Hindlimb muscle (tissue), 1 donor: ENCODE measurements around the gene RPS26. TPM values are rescaled to one million over a fixed set of nuclear protein-coding genes. Genes with fewer than 3 reads are reported as not detected.
"Not testable (repeated sequence)": the region's sequence is repeated elsewhere in the genome, so short reads cannot be mapped to it uniquely, and the experiment has no call there.

ENCODE experiments used
- DNase-seq: peaks from one replicate; pipeline ENCODE4 v3.0.0-alpha.2; 2013
- polyA plus RNA-seq: library from polyadenylated mRNA; unstranded; fragments of 120-200 nt; gene quantifications from one replicate; pipeline ENCODE4 v1.2.1, GENCODE V29; 2013; ENCODE audit not compliant: insufficient read length

Gene RPS26
- polyA plus RNA-seq, 1 donor, result 467 TPM

DNA sequence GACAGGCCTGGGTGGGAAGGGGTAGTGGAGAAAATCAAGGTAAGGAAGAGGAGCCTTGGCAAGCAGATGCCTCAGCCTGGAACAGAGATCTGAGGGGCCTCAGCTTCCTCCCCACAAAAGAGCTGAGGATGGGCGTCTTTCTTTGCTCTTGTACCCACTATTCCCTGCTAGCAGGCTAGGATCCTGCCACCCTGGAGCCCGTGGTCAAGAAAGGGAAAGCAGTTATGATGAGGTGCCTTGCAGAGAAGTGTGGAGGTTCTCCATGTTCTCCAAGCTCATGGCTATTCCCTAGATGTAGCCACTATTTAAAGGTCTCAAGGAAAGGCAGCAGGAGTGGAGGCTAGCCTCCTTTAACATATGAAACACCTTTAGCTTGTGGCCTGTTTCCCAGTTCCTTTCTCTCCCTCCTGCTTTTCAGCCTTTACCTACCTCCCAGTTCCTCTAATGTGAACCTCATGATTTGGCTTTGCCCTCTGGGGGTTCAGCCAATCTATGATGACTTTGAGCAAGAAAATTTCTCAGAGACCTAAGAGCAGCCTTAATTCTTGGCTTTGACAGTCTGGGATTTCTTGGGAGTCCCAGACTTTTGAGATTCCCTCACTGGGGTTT, 19.7 kb upstream of the RPS26 start:
- DNase-seq, result no peak

DNA sequence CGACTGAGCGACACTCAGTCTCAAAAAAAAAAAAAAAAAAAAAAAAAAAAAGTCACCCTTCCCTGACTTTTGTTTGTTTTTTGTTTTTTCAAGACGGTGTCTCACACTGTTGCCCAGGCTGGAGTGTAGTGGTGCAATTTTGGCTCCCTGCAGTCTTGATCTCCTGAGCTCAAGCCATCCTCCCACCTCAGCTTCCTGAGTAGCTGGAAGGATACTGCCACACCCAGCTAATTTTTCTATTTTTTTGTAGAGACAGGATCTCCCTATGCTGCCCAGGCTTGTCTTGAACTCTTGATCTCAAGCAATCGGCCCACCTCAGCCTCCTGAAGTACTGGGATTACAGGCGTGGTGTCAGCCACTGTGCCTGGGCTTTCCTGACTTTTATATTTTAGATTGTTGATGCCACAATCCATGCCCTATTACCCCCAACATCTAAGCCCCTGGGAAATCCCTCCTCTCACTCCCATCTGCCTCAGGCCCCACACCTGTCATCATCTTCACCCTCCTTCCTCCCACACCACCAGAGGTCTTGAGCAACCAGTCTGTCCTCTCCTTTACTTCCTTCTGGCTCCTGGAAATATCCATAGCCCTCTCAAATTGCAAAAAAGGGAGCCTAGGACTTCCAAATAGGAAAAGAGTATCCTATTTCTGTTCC, 13.1 kb upstream of the RPS26 start:
- DNase-seq, result no peak

DNA sequence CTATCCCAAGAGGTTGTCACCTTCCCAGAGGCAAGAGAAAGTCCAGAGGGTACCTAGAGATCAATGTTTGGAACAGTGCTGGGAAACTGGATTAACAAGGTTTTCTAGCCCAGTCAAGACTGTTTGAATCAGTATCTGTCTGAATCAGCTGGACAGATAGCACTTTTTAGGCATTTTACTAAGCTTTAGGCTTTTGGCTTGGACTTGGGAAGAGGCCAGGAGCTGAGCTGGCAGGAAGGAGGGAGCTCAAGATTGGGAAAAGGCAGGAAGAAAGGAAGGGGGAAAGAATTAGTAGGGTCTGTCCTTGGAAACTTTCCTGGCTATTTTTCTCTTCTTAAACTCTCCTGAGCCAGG, 12.6 kb upstream of the RPS26 start:
- DNase-seq, result no peak

DNA sequence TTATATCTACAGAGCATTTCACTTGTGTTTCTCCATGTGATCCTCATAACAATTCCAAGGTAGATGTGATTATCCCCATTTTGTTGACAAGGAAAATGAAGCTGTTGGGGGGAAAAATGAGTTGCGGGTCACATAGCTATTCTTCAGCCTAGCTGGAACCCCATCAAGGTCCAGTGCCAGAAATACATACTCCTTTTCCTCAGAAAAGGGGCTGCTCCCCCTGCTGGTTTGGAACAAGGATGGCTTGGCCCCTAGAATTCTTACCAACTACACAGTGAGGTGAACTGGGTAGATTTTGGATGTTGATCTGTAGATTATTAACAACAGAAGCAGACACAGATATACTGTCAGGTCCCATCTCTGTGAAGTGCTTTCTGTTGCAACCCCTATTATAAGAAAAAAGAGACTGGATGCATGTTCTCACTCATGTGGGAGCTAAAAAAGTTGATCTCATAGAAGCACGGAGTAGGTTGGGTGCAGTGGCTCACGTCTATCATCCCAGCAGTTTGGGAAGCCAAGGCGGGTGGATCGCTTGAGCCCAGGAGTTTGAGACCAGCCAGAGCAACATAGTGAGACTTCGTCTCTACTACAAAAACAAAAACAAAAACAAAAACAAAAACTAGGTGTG, 11.9 kb upstream of the RPS26 start:
- DNase-seq, result peak; percentile 75

DNA sequence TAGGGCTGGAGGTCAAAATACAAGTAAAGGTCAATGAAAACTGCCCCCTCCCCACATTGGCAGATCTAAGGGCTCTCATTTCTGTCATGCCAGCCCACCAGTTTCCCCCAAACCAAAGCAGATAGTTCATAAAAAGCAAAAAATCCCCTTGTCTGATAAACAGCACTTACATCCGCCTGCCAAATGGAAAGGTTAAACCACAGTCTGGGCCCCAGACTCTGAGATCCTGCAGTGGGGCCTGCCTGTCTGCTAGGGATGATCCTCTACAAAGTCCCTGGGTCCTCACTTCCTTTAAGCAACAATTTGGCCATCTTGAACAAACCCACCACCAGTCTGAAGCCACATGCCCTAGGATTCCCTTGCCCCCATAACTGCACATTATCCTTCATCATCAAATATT, 9.7 kb upstream of the RPS26 start:
- DNase-seq, result no peak

DNA sequence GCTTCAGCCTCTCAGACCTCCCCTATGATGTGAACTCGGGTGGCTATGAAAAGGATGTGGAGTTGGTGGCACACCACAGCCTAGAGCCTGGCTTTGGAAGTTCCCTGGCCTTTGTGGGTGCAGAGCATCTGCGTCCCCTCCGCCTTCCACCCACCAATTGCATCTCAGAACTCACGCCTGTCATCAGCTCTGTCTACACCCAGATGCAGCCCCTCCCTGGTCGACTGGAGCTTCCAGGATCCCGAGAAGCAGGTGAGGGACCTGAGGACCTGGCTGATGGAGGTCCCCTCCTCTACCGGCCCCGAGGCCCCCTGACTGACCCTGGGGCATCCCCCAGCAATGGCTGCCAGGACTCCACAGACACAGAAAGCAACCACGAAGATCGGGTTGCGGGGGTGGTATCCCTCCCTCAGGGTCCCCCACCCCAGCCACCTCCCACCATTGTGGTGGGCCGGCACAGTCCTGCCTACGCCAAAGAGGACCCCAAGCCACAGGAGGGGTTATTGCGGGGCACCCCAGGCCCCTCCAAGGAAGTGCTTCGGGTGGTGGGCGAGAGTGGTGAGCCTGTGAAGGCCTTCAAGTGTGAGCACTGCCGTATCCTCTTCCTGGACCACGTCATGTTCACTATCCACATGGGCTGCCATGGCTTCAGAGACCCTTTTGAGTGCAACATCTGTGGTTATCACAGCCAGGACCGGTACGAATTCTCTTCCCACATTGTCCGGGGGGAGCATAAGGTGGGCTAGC, 7.0 kb upstream of the RPS26 start:
- DNase-seq, result no peak

DNA sequence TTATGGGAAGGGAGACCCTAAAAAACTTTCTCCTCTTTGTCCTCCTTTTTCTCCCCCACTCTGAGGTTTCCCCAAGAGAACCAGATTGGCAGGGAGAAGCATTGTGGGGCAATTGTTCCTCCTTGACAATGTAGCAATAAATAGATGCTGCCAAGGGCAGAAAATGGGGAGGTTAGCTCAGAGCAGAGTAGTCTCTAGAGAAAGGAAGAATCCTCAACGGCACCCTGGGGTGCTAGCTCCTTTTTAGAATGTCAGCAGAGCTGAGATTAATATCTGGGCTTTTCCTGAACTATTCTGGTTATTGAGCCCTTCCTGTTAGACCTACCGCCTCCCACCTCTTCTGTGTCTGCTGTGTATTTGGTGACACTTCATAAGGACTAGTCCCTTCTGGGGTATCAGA, 4.6 kb upstream of the RPS26 start:
- no peak for DNase-seq

DNA sequence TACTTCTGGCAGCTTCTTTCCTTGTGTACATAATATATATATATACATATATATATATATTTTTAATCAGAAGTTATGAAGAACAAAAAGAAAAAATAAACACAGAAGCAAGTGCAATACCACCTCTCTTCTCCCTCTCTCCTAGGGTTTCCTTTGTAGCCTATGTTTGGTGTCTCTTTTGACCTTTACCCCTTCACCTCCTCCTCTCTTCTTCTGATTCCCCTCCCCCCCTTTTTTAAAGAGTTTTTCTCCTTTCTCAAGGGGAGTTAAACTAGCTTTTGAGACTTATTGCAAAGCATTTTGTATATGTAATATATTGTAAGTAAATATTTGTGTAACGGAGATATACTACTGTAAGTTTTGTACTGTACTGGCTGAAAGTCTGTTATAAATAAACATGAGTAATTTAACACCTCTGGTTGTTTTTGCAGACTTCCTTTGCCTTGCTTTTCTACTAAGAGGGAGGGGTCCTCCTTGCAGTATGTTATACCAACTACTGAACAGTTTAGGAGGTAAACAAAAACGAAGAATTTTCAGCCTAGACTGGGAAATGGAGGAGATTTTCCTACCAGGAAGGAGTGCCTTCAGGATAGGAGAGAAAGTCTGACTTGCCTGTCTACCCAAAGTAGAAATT, 3.6 kb upstream of the RPS26 start:
- no peak for DNase-seq

DNA sequence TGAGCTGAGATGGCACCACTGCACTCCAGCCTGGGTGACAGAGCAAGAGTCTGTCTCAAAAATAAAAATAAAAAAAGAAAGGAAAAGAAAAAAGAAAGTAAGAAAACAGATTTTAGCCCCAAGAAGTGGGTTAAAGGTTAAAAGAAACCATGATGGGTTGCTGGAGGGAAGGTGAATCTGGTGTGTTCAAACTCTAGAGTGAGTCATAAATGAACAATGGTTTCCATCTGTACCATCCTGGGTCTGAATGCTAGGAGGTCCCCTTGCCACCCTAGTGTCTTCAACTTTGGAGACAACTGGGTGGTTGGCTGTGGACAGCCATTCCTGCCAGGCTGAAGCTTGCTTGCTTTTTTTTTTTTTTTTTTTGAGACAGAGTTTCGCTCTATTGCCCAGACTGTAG, 1.6 kb upstream of the RPS26 start:
- DNase-seq, result no peak

DNA sequence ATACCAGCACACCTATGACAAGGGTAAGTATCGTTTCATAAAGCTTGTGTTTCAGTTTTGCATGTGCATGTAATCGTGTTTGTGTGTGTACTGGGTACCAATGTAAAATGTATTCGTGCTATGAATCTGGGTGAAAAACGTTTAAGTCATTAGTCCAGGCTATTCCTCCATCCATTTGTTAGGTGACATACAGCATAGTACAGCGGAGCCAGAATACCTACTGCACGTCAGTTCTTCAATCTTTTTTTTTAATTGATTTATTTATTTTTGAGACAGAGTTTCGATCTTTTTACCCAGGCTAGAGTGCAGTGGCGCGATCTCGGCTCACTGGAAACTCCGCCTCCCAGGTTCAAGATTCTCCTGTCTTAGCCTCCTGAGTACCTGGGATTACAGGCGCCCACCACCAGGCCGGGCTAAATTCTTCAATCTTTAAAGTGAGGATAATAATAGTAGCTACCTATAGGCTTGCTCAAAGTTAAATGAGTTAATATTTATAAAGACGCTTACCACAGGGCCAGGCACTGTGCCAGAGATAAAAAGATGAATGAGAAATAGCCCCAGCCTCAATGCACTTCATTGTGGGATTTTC, 661 bp upstream of the RPS26 start:
- DNase-seq, result no peak

DNA sequence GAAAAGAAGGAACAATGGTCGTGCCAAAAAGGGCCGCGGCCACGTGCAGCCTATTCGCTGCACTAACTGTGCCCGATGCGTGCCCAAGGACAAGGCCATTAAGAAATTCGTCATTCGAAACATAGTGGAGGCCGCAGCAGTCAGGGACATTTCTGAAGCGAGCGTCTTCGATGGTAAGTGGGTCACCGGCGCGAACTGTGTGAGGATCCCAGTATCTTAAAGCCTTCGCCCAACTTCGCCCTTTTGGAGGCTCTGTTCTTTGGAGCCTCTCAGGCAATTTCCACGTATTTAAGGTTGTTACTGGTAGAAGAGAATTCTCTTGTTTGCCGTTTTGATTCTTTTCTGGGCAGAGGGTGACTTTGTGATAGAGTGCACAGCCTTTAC, 704 bp downstream of the RPS26 start:
- DNase-seq, result not testable (repeated sequence)

DNA sequence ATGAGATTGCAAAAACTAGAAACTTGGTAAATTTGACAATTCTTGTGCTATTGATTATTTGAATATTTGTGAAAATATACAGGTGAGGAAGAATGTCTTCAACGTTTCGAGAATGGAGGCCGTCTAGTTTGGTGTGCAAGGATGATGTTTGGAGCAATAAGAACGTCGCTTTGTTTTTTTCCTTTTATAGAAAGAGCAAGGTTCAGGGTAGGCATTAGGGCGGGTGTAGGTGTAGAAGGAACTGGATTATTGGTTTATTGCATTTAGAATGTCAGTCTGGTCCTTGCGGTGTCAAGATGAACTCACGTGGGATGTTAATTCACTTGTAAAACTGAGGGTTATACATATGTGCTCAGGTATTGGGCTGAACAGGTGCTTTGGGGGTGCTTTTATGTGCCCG, 1.1 kb downstream of the RPS26 start:
- DNase-seq, result no peak

DNA sequence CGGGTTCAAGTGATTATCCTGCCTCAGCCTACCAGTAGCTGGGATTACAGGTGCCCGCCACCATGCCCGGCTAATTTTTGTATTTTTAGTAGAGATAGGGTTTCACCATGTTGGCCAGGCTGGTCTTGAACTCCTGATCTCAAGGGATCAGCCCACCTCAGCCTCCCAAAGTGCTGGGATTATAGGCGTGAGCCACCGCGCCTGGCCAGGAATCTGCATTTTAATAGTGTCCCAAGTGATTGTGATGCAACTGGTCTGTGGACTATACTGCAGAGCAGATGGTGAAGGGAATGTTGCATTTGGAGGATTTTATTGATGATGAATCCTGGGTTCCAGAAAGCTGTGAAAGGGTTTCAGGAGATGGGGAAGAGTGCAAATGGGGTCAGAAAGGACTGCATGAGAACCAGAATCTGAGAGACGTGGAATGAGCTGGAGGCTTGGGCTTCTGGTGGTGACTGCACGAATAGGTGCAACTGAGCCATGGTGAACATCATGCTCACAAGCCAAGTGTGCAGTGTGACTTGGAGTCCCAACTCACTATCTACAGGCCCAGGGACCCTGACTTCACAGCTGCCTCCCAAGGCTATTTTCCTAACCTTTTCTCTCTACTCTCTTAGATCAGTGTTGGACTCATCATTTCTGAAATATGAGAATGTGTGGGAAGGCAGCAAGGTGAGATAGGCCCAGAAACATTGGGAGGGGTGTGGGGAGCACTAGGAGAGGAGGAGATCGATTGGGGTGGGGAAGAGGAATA, 4.5 kb downstream of the RPS26 start:
- DNase-seq, result no peak

DNA sequence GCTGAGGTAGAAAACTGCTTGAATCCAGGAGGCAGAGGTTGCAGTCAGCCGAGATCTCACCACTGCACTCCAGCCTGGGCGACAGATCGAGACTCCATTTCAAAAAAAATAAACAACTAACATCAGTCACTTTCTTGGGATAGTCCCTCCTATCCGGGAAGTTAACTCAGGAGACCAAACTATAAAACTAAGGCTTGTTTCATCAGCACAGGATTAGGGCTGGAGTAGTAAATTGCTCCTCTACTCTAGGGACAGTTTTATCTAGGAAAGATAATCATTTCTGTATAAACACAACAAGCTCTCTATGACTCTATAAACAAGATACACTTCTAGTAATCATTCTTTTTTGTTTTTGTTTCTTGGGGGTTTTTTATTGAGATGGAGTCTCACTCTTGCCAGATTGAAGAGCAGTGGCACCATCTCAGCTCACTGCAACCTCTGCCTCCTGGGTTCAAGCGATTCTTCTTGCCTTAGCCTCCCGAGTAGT, 11.7 kb downstream of the RPS26 start:
- no peak for DNase-seq

DNA sequence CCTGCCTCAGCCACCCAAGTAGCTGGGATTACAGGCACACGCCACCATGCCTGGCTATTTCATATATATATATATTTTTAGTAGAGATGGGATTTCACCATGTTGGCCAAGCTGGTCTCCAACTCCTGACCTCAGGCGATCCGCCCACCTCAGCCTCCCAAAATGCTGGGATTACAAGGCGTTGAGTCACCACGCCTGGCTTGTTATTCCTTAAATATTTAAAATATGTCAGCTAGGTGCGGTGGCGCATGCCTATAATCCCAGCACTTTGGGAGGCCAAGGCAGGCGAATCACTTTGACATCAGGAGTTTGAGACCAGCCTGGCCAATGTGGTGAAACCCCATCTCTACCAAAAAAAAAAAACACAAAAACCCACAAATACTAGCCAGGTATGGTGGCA, 18.2 kb downstream of the RPS26 start:
- not testable (repeated sequence) for DNase-seq

DNA sequence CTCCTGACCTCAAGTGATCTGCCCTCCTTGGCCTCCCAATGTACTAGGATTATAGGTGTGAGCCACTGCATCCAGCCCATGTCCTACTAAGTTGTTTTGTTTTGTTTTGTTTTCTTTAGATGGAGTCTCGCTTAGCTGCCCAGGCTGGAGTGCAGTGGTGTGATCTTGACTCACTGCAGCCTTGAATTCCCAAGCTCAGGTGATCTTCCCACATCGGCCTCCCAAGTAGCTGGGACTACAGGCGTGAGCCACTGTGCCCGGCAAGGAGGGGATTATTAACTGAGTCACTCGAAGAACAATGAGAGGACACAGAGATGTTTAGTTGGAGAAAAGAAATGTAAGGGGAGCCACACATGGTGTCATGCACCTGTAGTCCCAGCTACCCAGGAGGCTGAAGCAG, 20.3 kb downstream of the RPS26 start:
- no peak for DNase-seq

DNA sequence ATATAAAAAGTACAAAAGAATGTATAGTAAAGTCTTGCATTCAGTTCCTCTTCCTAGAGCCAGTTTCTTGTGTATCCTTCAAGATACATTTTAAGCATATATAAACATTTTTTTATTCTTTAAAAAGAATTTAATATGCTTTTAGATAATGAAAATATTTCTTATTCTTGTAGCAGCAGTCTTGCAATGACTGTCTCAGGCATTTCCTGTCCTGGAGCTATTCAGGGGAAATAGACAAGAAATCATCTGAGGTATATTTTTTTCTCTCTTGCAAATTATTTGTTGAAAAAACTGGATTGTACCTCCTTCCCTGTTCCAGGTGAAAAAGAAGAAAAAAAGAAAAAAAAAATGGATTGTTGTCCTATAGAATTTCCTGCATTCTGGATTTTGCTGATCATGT, 21.3 kb downstream of the RPS26 start:
- no peak for DNase-seq

DNA sequence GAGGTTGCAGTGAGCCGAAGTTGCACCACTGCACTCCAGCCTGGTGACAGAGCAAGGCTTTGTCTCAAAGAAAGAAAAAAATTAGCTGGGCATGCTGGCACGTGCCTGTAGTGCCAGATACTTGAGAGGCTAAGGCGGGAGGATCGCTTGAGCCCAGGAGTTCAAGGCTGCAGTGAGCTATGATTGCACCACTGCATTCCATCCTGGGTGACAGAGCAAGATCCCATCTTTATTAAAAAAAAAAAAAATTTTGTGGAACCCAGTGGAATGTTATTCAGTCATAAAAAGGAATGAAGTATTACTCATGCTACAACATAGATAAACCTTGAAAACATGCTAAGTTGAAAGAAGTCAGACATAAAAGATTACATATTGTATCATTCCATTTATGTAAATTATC, 29.9 kb downstream of the RPS26 start:
- no peak for DNase-seq

DNA sequence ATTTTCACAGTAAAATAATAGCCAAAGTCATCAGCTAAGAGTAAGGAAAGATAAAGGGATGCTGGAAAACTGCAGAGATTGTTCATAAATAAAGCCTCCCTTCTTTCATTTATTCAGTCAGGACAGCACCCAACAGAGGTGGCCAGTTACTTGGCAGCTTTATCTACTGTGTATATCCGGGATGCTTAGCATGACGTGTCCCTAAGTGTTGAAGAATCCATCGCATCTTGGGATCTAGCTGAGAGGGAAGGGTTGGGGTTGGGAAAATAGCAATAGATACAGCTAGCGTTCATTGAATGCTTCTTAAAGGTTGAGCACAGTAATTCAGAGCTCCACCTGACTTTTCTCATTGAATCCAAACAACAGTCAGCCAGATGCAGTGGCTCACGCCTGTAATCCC, 32.7 kb downstream of the RPS26 start:
- no peak for DNase-seq

DNA sequence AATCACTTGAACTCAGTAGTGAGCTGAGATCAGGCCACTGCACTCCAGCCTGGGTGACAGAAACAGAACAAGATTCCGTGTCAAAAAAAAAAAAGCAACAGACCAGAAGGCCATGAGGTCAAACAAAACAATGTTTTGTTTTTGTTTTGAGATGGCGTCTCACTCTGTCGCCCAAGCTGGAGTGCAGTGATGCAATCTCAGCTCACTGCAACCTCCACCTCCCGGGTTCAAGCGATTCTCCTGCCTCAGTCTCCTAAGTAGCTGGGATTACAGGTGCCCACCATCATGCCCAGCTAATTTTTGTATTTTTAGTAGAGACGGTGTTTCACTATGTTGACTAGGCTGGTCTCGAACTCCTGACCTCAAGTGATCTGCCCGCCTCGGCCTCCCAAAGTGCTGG, 36.2 kb downstream of the RPS26 start:
- DNase-seq, result not testable (repeated sequence)

DNA sequence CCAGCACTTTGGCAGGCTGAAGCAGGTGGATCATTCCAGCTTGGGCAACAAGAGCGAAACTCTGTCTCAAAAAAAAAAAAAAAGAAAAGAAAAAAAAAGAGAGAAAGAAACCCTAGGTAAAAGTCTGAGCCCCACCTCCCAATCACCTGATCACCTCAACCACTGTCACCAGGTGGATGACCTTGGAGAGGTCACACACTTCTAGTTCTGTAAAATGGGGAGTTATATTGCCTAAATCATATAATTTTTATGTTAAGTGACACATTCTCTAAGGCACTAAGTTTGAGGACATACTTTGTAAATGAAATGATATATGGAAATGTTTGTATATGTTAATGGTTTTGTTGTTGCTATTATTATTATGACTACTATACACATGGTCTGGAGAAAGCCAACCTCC, 36.7 kb downstream of the RPS26 start:
- DNase-seq, result no peak
